NCI-H1092 (cell line): ENCODE results near the gene ABCA9.
"Not testable (repeated sequence)": the region's sequence is repeated elsewhere in the genome, so short reads cannot be mapped to it uniquely, and the experiment has no call there.

Experiments used
- DNase-seq: peaks from one replicate; lab custom pipeline; 2025; lab: John Stamatoyannopoulos, UW

ABCA9 gene

DNA sequence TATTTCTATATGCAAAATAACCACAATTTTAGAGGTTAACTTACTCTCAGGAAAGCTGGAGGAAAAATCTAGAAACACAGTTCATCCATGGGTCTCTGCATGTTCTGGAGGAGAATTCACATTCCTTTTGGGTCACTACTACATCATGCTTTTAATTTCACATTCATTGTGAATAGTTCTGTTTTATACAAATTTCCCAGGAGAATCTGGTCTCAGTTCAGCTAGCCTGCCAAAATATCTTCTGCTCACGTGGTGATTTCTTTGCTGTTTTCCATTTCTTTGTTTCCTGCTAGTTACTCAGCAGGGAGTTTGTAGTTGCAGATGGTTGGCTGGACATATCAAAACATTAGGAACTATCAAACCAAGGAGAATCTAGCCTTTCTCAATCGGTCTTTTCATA is at the start of gene ABCA9:
Gene ABCA9, minus strand, starts transcription at position 106 of the 400 bp plus-strand sequence. CDS start 9,801 bp downstream, outside the sequence.
- DNase-seq, result no peak

- no peak for DNase-seq
Measured at GRCh38 chr17:69105907-69106730, 45.4 kb upstream of the ABCA9 start.

GRCh38 chr17:69103557-69104233 is 43.0 kb upstream of the ABCA9 start:
- no peak for DNase-seq

- no peak for DNase-seq
Measured at GRCh38 chr17:69098625-69099024, 37.9 kb upstream of the ABCA9 start.

GRCh38 chr17:69096541-69096940 is 35.8 kb upstream of the ABCA9 start:
- DNase-seq, result no peak

DNA sequence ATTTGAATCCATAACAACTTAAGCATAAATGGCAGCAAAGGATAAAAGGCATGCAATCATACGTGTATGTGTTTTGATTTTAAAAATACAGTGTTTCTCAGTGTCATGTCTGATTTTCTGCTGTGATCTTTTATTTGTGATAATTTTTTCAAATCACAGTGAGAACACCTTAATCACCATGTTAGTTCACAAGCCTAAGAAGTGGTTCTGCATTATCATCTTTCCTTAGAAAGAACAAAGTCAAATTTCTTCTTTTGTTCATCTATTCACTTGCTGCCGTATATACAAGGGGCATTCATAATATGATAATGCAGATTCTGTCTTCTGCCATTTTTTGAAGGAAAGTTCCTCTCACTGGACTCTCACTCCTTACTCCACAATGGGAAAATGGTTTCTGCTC is 33.3 kb upstream of the ABCA9 start:
- no peak for DNase-seq

GRCh38 chr17:69093279-69093789 is 32.6 kb upstream of the ABCA9 start:
- DNase-seq, result no peak

DNA sequence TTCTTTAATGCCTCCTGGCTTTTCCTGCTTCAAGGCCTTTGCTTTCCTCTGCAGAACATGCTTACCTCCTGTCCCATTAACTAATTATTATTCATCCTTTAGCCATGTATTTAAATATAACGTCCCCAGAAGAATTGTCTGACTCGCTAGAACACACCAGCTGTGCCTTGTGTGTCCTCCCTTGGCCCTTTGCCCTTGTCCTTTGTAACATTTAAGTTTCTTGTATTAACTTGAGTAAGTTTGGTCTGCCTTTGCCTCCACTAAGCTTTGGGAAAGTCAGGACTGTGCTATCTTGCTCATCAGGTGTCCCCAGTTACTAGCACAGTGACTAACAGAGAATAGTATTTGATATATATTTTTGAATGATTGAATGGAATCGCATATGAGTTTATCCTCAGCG is 29.6 kb upstream of the ABCA9 start:
- DNase-seq, result no peak

DNA sequence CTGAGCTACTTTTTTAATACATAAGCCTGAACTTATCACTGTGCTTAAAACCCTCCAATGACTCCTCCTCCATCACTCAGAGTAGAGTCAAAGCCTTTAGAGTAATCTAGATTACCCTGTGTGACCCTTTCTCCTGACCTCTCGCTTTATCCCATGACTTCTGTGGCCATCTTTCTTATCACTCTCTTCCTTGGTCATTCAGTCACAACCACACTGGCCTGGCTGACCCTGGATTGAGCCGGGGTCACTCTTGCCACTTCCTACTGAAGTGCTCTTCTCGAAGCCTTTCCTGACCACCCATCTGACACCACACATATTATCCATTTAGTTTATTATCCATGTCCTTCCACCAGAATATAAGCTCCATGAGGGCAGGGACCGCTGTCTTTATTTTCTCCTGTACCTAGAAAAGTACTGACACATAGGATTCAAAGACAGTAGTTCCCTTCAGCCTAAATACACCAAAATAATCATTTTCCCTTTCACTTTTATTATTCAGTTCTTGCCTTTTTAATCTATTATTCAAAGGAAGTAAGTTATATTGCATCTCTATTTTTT is 28.0 kb upstream of the ABCA9 start:
- DNase-seq, result no peak

DNA sequence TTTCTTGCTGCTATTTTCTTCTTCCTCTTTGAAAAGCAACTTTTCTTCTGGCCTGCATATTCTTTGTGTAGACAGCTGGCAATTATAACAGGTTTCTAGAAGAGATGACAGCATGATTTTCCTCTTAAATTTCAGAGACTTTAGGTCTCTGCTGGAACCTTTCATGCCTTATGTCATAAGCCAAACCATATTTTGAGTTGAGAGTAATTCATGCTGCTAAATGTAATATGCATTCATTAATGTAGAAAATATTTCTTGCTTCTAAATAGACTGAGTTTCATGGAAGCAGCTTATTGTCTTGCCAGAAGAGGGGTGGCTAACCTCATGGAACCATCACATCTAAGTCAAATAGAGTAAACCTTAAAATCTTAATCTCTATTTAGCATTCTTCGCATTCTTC is 25.9 kb upstream of the ABCA9 start:
- no peak for DNase-seq

DNA sequence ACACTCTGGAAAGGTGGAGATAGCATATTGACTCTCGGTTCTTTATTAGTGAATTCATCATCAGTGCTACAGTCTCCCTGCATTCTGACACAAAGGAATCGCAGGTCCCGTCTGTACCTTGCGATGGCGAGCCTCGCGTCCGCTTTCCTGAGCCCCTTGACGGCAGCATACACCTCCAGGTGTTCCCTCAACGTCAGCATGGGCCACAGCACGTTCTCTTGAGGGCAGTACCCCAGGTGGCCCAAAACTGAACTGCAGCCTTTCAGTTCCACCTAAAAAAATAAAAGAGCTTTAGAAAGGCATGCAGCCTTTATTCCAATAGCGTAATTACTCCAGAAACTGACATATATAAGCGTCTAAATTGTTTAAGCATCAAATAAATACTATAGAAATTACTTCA is 24.2 kb upstream of the ABCA9 start:
- no peak for DNase-seq

DNA sequence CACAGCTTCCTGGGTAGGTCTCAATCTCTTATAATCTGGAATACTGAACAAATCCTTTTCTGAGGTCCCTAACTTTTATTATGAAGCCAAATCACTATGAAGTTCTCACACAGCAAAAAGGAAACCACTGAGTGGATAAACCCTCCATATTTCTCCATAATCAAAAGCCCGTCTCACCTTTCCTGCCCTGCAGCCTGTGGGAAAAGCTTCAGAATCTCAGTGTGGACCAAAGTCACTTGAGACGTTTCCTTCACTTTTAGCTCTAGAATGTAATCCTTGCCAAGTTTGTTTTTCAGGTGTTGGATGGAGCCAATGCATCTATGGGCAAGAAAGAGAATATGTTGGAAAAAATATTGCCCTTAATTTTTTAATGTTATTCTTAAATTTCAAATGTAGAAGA is 22.0 kb upstream of the ABCA9 start:
- no peak for DNase-seq

- no peak for DNase-seq
Measured at GRCh38 chr17:69078864-69079263, 18.1 kb upstream of the ABCA9 start.

DNA sequence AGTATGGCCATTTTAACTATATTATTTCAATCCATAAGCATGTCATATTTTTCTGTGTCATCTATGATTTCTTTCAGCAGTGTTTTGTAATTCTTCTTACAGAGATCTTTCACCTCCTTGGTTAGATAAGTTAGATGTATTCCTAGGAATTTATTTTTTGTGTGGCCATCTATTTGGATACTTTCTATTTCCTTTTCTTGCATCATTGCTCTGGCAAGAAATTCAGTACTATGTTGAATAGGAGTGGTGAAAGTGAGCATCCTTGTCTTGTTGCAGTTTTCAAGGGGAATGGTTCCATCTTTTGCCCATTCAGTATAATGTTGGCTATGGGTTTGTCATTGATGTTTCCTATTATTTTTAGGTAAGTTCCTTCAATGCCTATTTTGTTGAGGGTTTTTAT is 15.1 kb upstream of the ABCA9 start:
- no peak for DNase-seq

GRCh38 chr17:69073392-69073791 is 12.7 kb upstream of the ABCA9 start:
- DNase-seq, result not testable (repeated sequence)

DNA sequence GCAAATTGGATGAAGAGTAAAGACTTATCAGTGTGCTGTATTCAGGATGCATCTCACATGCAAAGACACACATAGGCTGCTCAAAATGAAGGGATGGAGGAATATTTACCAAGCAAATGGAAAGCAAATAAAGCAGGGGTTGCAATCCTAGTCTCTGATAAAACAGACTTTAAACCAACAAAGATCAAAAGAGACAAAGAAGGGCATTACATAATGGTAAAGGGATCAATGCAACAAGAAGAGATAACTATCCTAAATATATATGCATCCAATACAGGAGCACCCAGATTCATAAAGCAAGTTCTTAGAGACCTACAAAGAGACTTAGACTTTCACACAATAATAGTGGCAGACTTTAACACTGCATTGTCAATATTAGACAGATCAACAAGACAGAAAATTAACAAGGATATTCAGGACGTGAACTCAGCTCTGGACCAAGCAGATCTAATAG is 12.1 kb upstream of the ABCA9 start:
- DNase-seq, result not testable (repeated sequence)

- not testable (repeated sequence) for DNase-seq
Measured at GRCh38 chr17:69071233-69071586, 10.5 kb upstream of the ABCA9 start.

DNA sequence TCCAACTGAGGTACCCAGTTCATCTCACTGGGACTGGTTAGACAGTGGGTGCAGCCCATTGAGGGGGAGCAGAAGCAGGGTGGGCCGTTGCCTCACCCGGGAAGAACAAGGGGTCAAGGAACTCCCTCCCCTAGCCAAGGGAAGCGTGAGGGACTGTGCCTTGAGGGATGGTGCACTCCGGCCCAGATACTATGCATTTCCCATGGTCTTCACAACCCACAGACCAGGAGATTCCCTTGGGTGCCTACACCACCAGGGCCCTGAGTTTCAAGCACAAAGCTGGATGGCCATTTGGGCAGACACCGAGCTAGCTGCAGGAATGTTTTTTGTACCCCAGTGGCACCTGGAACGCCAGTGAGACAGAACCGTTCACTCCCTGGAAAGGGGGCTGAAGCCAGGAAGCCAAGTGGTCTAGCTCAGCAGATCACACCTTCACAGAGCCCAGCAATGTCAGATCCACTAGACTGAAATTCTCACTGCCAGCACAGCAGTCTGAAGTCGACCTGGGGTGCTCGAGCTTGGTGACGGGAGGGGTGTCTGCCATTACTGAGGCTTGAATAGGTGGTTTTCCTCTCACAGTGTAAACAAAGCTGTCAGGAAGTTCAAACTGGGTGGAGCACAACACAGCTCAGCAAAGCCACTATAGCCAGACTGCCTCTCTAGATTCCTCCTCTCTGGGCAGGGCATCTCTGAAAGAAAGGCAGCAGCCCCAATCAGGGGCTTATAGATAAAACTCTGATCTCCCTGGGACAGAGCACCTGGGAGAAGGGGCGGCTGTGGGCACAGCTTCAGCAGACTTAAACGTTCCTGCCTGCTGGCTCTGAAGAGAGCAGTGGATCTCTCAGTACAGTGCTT is 9.9 kb upstream of the ABCA9 start:
- DNase-seq, result not testable (repeated sequence)

GRCh38 chr17:69069226-69069750 is 8.6 kb upstream of the ABCA9 start:
- DNase-seq, result no peak

DNA sequence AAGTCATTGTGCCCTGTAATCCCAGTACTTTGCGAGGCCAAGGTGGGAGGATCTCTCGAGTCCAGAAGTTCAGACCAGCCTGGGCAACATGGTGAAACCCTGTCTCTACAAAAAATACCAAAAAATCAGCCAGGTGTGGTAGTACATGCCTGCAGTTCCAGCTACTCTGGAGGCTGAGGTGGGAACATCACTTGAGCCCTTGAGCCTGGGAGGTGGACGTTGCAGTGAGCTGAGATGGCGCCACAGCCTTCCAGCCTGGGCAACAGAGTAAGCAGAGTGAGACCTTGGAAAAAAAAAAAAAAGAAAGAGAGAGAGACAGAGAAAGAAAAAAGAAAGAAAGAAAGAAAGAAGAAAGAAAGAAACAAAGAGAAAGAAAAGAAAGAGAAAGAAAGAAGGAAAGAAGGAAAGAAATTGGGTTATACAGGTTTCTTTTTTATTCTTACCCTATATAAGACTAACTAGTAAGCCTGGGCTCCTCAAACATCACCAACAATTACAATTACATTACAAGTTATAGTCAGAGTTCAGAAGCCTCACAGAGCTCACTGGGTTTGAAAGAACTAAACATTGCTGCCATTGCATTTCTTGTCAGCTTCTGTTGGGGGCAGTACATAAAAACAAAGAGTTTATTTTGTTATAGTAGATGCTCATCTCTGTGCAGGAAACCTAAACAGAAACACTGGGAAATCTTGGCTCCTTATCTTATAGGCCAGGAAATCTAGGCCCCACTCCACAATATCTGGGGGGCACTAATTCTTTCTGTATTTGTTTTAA is 6.7 kb upstream of the ABCA9 start:
- DNase-seq, result no peak

- no peak for DNase-seq
Measured at GRCh38 chr17:69066482-69066881, 5.8 kb upstream of the ABCA9 start.
